OCI-LY7 (cell line): ENCODE results near the gene SPOP. TPM values are rescaled to one million over a fixed set of nuclear protein-coding genes. Genes with fewer than 3 reads are reported as not detected.
A peak's percentile ranks its signal among the peaks of the same experiment; 100 is the strongest.

Experiments
- BruUV-seq: library from RNA; stranded (reverse); fragments of 400-500 nt; replicated peaks from 2 replicates; lab custom pipeline; 2021; lab: Mats Ljungman, UMichigan
- CTCF ChIA-PET: fragments of 300-600 bp; sonication (Branson Sonifier 250); formaldehyde crosslinking; loops from one replicate; lab custom pipeline; 2022; ENCODE audit warnings: antibody characterized with exemption; ENCODE audit not compliant: unreplicated experiment; lab: Charles Lee
- POLR2A ChIA-PET: fragments of 300-600 bp; sonication (Branson Sonifier 250); formaldehyde crosslinking; loops from one replicate; lab custom pipeline; 2022; ENCODE audit warnings: antibody characterized with exemption; lab: Charles Lee
- DNase-seq: peaks from one replicate; pipeline ENCODE4 v3.0.0-alpha.2; 2015; ENCODE audit warnings: low spot score
- H2AFZ ChIP-seq: fragments of 200-600 bp; sonication (generic), shearing (Covaris generic); 2 replicates; pipeline ENCODE4 v1.6.1; 2014; ENCODE audit warnings: mild to moderate bottlenecking, antibody characterized with exemption, low read length, moderate library complexity
- H3K27ac ChIP-seq: fragments of 200-600 bp; sonication (generic); 2 replicates; pipeline ENCODE4 v1.5.1; 2014; ENCODE audit warnings: mixed run types, low read depth, mild to moderate bottlenecking, moderate library complexity, low read length, inconsistent platforms; ENCODE audit not compliant: poor library complexity, severe bottlenecking
- H3K36me3 ChIP-seq: fragments of 200-600 bp; sonication (generic); 2 replicates; pipeline ENCODE4 v1.6.1; 2014; ENCODE audit warnings: mild to moderate bottlenecking, antibody characterized with exemption, low read length, moderate library complexity, mixed read lengths; ENCODE audit not compliant: insufficient read depth
- H3K4me1 ChIP-seq: fragments of 200-600 bp; sonication (generic); 2 replicates; pipeline ENCODE4 v1.5.1; 2014; ENCODE audit warnings: mild to moderate bottlenecking, low read length; ENCODE audit not compliant: insufficient read depth, poor library complexity, severe bottlenecking
- H3K4me2 ChIP-seq: fragments of 200-600 bp; sonication (generic); 2 replicates; pipeline ENCODE4 v1.6.1; 2014; ENCODE audit warnings: mild to moderate bottlenecking, low read length
- H3K4me3 ChIP-seq: fragments of 200-600 bp; sonication (generic); 2 replicates; pipeline ENCODE4 v1.5.1; 2014; ENCODE audit warnings: mild to moderate bottlenecking, low read depth, low read length; ENCODE audit not compliant: poor library complexity, severe bottlenecking
- H3K79me2 ChIP-seq: fragments of 200-600 bp; sonication (generic); 2 replicates; pipeline ENCODE4 v1.6.1; 2016; ENCODE audit warnings: low read depth, mild to moderate bottlenecking, low read length, moderate library complexity, mixed read lengths; ENCODE audit not compliant: insufficient read depth
- H3K9me2 ChIP-seq: fragments of 200-600 bp; sonication (generic); 2 replicates; pipeline ENCODE4 v1.6.1; 2016; ENCODE audit warnings: mild to moderate bottlenecking, low read length, mixed read lengths; ENCODE audit not compliant: insufficient read depth
- H3K9me3 ChIP-seq: fragments of 200-600 bp; sonication (generic); 2 replicates; pipeline ENCODE4 v1.6.1; 2014; ENCODE audit warnings: mild to moderate bottlenecking, mixed run types, low read length, mixed read lengths
- H4K20me1 ChIP-seq: fragments of 200-600 bp; sonication (generic); 2 replicates; pipeline ENCODE4 v1.6.1; 2014; ENCODE audit warnings: mild to moderate bottlenecking, antibody characterized with exemption, low read length, moderate library complexity, mixed read lengths; ENCODE audit not compliant: insufficient read depth
- CTCF ChIP-seq: fragments of 200-600 bp; sonication (generic); conservative IDR thresholded peaks from 2 replicates; pipeline ENCODE4 v1.5.1; 2014; ENCODE audit warnings: mild to moderate bottlenecking, antibody characterized with exemption, low read length, moderate library complexity, mixed read lengths
- EZH2phosphoT487 ChIP-seq: fragments of 200-600 bp; sonication (generic); IDR thresholded peaks from 2 replicates; pipeline ENCODE4 v1.6.1; 2018; ENCODE audit warnings: low read depth, borderline replicate concordance, mild to moderate bottlenecking, mixed run types, antibody characterized with exemption, low read length, moderate library complexity, mixed read lengths
- intact Hi-C: fragments of 100-400 bp; cut with micrococcal nuclease; formaldehyde crosslinking; loops from one replicate; pipeline ENCODE4 v1.10.0; 2022; ENCODE audit not compliant: unreplicated experiment
- total RNA-seq, 2 experiments: library from RNA; depleted of rRNA in 1 of 2; stranded (reverse); fragments of >200 nt in 1 of 2; shearing (Covaris generic) in 1 of 2; gene quantifications; 2 replicates each; pipeline ENCODE4 v1.2.3, GENCODE V29; 2014 to 2022

The SPOP gene
- total RNA-seq, 2 experiments from 2014 or later, result 37.8 to 69.0 TPM

DNA sequence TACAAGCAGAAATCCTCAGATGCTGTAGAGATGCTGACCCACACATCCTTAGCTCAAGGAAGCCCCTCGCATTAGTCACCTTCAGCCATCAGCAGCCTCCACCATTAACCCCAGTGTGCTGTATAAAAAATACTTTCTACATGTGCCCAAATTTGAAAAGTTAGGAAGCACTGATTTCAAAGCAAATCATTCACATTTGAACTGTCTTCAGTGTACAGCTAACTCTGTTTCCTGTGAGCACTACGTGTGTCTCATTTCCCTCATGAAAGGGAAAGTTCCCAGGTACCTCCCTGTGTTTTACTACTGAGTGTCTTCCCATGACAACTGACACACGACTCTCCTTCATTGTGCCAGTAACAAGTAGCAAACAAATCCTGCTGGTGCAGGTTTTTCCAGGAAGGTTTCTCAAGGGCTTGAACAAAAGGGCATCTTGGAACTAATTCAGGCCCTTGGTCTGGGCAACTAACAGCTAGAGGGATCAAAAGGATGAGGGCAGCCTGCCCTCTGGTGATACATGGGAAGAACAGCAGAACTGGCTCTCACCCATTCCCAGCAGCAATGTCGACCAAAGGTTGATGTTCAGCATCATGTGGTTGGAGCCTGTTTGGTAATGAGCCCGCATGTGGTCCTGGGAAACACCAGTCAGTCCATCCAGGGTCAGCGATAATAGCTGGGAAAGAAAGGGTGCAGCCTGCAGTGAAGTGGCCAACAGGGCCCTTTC lies 25.8 kb upstream of the SPOP start:
- POLR2A ChIA-PET, result no interaction called here
- H3K36me3 ChIP-seq, result peaks cover 56% of the 10 kb centered on the region
- H3K4me1 ChIP-seq, result peaks cover 18% of the 10 kb centered on the region
- H3K9me2 ChIP-seq, result no peaks in the 10 kb centered on the region
- no peak for TF ChIP-seq EZH2phosphoT487
- peak; percentile 76 for TF ChIP-seq CTCF
- BruUV-seq, result no TSS peak
- intact Hi-C loops, result loop anchor here (10.0 kb wide), 1 partner anchor 289 kb away; the partner anchor contains the start of gene PHB1
- H4K20me1 ChIP-seq, result no peaks in the 10 kb centered on the region
- H2AFZ ChIP-seq, result no peak overlapping the region
- CTCF ChIA-PET, result interaction anchor here (1.0 to 1.1 kb wide), 2 partner anchors 11 to 148 kb away, joined by 3 to 6 read pairs; no protein-coding TSS in a partner anchor
- H3K9me3 ChIP-seq, result no peaks in the 10 kb centered on the region
- H3K4me3 ChIP-seq, result no peak overlapping the region
- peaks cover 15% of the 10 kb centered on the region; the same call in 1 of the 2 replicates for H3K79me2 ChIP-seq
- peak; percentile 59 for DNase-seq
- no peak overlapping the region for H3K27ac ChIP-seq
- no peak overlapping the region for H3K4me2 ChIP-seq

DNA sequence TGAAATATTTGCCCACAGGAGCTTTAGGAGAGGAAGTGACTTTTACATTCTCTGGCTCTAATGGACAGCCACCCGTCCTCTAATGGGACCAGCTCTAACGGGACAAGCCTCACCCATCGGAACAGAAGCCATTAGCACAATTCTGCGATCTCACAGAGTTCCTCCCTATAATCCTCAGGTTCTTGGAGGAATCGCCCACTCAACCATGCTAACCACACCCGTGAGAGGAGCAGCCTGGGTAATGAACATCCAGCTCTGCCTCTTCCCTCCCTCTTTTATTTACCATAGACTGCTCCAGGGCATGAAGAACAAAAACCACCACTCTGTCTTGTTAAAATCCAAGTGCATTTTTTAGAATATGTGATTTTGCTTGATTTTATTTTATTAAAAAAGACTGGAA lies 23.1 kb upstream of the SPOP start:
- Histone ChIP-seq H3K36me3 (peaks cover 56% of the 10 kb centered on the region), H4K20me1 (no peaks in the 10 kb centered on the region), H3K9me3 (no peaks in the 10 kb centered on the region), H3K27ac (no peak overlapping the region), H3K9me2 (no peaks in the 10 kb centered on the region), H3K4me3 (no peak overlapping the region), H3K4me1 (peaks cover 8% of the 10 kb centered on the region), H3K79me2 (no peaks in the 10 kb centered on the region), H2AFZ (no peak overlapping the region), H3K4me2 (no peak overlapping the region)
- ChIA-PET CTCF (no interaction called here), POLR2A (interaction anchor here (0.6 to 0.7 kb wide), 2 partner anchors 76 to 101 kb away, joined by 3 to 4 read pairs; no protein-coding TSS in a partner anchor)
- DNase-seq, result no peak
- no TSS peak for BruUV-seq
- intact Hi-C loops, result loop anchor here (10.0 kb wide), 1 partner anchor 286 kb away; the partner anchor contains the start of gene PHB1
- TF ChIP-seq EZH2phosphoT487, result no peak
- no peak for TF ChIP-seq CTCF
